Stimulated activated CD4-positive, alpha-beta T cell treated with anti-CD3 and anti-CD28 coated beads, Interleukin-1b, Interleukin-23, amount 100 ng/mL, for 48 hours (primary cell): ENCODE results near the gene LEKR1.

ENCODE experiments used
- DNase-seq: peaks from one replicate; pipeline ENCODE4 v3.0.0-alpha.2; 2020

LEKR1 gene

DNA sequence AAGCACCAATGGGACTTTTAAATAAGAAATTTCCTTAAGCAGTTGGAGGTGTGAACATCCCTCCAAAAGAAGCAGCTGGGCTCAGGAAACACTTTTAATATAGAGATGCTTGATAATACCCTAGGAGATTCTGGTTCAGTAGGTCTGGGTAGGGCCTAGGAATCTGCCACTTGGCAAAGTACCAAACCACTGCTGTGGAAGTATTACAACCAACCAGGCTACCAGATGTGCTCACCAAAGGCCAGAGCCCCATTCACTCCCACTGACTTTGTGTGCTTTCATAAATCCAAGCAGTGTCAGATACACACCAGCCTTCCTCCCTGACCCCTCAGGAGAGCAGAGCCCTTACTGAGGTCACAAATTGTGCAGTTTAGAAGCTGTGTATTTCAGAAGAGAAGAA, 171.2 kb downstream of the LEKR1 start:
- DNase-seq = no peak

DNA sequence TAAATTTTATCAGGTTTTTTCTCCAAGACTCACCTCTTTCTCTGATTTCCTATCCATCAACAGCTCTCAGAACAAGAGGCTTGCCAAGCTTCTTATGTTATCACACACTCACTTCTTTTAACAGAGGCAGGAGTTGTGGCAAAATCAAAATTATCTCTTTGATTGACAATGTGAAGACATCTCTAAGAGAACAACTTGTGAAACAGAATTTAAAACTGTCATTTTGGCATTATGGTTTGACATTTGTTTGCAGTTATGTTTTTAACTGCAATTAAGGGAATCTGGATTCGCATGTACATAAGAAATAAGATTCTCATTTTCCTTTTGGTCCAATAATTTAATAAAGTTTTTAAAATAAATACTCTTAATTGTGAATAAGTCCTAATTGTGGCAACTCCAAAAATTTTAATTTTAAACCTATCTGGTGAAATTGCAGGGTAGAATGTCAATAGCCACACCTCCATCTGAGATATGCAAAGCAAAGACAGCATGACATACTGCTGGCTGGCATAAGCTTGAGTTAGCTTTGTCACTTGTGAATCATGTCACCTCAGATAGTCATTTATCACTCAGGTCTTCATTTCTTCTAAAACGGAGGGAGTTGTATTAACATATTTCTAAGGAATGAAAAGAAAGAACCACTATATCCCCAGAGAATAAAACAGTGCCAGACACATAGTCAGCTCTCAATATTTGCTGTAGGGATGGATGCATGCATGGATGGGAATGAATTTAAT, 175.2 kb downstream of the LEKR1 start:
- no peak for DNase-seq

DNA sequence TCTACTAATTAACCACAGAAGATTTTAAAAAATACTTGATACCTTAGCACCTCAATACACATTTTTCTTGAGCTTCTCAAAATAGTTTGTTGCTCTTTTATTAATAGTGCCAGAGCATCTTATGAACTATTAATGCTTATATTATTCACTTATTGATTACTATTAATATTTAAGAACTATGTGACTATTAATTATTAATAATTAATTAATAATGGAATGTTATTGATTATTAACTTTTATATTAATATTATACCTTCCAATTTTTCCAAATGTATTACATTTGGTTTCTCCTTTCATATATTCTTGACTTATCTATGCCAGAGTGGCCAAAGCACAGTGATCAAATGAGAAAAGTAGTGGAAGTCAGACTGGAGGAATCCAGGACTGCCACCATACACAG, 195.5 kb downstream of the LEKR1 start:
- no peak for DNase-seq

DNA sequence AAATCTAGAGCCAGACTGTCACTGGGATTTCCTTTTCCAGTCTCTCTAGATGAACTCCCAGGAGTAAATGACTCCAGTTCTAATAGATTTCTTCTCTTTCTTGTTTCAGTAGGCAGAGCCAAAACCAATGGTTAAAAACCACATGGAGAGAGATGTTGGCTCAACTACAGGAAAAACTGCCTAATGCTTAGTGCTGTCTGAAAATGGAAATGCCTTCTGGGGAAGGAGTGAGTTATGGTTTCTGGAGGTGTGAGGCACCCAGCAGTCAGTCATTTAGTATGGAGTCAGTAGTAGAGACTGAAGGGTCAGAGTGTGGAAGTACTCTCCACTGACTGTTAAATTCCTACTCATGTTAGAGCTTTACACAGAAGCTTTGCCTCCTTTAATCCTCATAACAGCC, 197.1 kb downstream of the LEKR1 start:
- no peak for DNase-seq

DNA sequence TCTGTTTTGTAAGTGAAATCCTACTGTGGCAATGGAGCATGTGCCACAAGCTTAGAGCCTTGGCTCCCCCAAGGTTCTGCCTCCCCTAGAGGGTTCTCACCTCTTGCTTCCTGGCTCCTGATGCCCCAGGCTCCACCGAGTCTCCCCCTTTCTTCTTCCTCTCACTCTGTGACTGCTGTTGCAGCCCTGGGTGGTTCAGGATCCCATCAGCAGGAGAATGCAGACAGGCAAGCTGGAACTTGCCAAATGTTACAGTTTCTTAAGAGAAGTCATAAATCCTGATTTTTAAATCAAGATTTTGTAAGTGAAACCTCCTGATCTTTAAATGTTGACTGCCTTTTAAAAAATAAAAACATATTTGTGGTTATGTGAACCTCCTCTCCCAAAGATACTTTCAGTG, 199.9 kb downstream of the LEKR1 start:
- no peak for DNase-seq

DNA sequence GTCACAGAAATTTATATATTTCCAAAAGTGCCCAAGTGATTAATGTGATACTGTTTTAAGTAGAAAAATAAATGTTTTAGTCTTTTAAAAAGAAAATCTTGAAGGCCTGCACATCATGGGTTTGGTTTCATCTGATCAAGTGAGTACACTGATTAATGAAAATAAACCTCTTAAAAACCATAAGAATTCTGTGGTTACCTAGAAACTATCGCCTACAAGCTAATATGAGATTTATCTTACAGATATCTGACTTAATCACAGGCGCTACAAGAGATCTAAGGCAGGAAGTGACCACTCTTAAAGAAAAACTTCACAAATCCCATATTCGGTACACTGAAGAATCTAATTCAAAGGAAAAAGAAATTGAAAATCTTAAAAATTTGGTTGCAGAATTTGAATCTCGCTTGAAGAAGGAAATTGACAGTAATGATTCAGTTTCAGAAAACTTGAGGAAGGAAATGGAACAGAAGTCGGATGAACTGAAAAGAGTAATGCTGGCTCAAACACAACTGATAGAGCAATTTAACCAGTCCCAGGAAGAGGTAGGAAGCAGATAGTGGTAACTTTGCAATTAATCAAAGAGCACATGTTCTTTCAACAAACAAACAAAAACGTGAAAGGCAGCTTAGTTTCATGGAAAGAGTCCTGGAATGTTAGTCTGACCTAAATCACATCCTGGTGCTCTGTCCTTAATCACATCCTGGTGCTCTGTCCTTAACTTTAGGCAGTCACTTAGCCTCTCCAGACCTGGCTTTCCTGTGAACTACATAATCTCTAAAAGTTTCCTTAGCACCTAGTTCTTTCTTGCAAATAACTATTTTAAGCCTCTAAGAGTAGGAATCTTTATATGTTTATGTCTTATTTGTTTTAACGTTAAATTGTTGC, 201.9 kb downstream of the LEKR1 start:
- DNase-seq = no peak

DNA sequence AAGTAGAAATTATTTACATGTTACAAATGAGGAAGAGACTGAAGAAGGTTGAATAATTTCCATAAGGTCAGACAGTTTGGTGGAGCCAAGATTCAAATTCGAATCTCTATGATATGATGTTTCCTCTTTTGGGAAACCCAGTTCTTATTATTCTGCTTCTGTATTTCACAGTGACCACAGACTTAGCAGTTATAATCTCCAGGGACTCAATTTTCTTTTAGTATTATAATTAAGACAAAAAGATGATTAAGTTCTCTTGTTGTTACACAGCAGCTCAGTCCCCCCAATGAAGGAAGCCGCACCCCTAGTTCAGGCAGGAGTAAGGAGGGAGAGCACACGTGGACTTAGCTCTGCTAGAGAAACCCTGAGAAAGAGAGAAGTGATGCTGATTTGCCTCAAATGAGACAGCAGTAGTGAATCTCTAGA, 203.2 kb downstream of the LEKR1 start:
- no peak for DNase-seq

DNA sequence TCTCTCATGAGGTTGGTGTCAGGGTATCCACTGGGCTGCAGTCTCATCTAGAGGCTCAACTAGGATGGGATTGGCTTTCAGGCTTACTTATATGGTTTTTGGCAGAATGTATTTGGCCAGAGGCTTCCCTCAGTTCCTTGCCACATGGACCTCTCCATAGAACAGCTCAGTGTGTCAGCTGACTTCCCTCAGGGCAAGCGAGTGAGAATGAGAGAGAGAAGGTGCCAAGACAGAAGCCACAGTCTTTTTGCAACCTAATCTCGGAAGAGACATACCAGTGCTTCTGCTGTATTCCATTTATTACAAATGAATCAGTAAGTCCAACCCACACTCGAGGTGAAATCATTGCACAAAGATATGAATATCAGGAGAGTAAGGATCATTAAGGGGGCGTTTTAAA, 204.6 kb downstream of the LEKR1 start:
- no peak for DNase-seq

DNA sequence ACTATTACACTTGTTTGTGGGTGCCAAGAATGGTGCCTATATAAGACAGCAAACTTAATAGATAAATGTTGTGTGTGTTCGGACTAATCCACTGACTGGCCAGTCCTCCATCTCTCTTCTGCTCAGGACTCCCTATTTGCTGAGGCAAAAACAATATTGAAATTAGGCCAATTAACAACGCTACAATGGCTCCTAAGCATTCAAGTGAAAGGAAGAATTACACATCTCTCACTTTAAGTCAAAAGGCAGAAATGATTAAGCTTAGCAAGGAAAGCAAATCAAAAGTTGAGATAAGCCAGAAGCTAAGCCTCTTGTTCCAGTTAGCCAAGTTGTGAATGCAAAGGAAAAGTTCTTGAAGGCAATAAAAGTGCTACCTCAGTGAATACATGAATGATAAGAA, 206.8 kb downstream of the LEKR1 start:
- DNase-seq = no peak

DNA sequence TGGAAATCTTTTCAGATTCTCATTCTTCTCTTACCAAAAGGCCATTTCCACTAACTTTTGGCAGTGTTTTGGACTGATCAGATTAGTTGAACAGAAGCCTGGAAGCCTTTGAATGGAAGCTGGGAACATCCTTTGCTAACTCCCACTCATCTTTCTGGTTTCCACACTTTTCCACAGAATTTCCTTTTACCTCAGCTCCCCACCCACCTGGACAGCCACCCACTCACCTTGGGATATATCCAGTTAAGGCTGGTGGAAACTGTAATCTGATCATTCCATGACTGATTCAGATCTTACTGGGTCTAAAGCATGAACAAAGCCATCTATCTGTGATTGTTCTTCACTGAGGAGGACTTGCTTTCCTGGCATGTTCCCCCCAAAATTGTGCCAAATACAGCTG, 214.3 kb downstream of the LEKR1 start:
- no peak for DNase-seq

DNA sequence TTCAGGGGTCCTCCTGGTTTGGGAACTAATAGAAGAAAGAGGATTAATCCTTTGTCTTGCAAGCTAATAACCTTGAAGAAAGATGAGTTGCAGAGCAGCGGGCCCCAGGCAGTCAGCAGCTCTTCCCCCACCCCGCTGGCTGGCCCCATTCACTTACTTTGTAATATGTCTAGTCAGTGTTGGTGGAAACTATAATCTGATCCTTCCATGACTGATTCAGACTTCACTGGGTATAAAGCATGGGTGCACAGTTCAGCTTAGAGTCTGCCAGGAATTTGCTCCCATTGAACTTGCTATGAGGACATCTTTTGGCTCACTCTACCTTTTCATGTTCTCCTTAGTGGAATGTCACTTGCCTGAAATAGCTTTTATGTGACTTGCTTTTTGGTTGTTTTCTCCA, 216.1 kb downstream of the LEKR1 start:
- no peak for DNase-seq

DNA sequence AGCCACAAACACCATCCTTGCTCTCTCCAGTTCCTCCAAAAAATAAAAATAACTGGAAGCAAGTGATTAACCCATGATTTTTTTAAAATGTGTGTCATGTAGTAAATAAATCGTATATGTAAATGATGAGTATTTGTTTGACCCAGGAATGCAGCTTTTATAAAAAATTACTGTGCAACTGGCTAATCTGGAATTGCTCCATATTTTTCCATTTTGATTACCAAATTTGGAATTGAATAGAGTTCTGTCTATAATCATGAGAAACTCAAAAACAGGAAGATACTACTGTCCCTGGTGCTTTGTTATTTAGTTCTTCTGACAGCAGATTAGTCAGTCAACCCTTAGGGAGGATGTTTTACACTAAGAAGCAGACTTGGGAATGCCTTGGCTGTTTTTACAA, 217.6 kb downstream of the LEKR1 start:
- no peak for DNase-seq

DNA sequence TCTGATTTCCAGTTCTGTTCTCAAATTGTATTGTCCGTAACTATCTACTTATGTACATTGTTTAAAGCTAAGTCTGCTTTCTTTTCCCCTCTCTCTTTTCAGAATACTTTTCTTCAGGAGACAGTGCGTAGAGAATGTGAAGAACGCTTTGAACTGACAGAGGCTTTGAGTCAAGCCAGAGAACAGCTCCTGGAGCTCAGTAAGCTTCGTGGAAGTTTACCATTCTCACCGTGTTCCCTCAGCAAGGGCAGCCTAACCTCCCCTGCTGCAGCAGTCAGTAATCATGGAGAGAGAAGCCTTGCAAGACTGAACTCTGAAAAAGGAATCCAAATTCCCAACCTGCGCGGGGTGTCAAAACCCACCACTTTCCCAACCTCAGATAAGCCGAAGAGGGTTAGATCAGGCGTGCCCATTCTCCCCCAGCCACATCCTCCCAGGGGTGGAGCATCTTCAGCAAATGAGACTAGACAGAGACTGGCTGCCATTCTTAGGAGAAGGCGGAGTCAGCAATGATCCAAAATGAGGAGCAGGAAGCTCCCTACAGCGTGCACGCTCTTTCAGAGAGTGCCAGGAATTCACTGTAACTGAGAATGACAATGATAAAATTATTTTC, 219.2 kb downstream of the LEKR1 start:
- no peak for DNase-seq

DNA sequence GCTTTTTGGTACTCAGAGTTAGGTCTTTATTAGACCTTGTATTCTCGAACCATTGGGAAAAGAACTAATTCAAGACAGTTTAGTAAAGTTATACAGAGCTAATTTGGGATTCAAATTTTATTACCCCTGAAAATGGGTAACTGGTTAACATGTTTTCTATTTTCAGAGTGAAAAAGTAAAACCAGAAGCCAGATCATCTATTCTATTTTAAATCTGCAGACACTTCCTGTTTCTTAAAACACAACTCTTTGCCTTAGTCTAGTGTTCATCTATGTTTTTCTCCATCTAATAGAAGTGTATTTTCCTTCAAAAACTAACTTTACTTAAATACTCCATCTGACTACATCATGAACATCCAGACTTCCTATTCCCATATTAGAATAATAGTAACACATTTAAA, 220.4 kb downstream of the LEKR1 start:
- no peak for DNase-seq

DNA sequence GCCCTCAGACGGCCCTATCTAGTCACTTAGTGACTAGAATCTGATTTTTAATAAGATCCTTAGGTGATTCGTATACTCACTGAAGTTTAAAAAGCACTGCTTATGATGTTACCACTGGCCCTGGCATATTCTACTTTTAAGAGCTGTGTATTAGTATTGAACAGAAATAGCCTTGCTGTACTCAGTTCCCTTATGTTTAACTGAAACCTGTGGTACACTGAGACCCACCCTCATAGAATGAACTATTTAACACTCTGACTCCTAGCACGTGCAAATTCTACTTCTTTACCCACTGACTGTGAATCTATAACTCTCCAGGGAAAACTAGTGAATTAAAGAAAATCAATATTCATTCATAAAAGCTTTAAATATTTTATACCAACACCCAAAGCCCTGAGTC, 224.9 kb downstream of the LEKR1 start:
- DNase-seq = no peak

DNA sequence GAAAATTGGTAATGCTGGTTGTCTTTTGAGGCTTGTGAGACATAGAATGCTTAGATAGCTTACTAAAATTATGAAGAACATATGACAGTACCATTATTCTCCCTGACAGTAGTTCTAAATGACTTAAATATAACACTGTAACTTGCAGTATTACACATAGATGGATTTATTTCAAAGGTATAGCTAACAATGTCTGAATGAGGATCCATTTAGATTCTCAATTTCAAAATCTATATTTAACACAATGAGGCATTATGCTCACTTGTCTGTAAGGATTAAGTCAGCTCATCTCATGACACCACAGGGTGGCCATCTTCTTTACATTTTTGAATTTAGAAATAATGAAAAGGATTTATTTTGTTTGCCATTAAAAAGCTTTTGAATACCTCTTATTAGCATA, 225.4 kb downstream of the LEKR1 start:
- no peak for DNase-seq

DNA sequence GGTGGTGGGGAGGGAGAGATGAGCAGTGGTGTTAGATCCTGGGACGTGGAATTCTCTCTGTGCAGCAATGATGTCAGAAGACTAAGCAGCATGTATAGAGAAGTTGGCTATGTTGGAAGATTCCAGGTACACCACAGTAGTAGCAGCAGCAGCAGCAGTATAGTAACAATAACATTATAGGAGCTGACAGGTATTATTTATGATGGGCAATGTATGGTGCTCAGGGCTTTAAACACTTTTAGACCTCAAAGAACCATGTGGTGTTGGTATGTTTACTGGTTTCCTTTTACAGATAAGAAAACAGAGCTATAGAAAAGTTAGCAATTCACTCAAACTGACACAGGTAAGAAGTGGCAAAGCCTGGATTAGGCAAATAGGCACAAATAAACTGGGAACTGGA, 229.9 kb downstream of the LEKR1 start:
- no peak for DNase-seq

DNA sequence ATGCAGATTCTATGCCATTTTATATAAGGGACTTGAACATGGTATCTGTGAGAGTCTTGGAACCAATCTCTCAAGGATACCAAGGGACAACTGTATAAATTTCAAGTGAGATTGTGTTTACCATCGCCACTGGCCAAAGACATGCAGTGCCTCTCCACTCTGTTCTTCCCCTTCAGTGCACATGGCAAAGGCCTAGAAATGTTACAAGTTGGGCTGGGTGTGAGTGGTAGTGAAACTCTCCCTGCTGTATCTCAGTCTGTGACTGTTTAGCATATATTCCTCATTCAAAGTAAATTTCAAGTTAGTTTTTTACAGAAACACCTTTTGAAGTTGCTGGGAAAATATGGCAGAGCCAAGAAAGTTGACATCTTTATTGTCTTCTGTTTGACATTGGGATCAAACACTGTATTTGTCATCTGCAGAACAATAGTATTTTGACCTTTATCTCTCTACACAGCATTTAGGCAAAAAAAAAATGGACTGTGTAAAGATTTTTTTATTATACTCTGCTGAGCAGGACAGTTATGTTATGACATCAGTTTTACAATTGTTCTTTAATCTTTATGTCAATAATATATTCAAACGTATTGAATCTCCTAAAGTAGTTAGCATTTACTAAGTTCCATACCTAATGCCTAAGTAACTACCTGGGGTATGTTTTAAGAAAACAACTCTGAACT, 232.4 kb downstream of the LEKR1 start:
- no peak for DNase-seq

DNA sequence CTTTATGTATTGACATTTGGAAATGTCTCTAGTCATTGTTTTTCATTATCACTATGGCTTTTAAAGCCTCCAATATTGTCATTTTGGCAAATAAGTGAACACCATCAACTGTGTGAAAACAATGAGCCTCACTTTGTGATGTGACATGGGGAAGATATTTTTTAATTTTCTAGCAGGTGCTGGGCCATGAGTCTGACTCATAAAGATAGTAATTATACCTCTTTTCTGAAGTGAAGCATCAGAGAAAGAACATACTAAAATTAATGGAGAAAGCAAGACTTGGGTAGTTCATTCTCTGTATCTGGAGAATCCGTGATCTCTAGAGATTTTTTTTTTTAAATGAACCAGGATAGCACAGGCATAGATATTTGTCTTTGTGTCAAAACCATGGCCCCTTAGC, 233.0 kb downstream of the LEKR1 start:
- DNase-seq = no peak

DNA sequence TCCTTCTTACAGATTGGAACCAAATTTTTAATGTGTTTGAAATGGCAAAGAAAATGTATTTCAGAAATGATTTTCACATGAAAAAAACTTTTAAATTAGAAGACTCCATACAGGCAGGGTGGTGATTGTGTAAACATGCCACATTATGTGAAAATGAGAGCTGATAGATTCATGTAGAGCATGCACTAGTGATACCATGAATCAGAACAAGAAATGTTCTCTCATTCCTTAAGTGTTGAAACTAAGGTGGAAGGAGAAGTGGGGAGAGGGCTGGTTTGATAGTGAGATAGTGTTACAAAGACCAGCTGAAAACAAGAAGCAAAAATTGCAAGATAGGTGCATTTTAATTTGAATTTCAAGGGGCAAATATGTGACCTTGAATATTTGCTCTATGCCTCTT, 233.5 kb downstream of the LEKR1 start:
- DNase-seq = no peak

DNA sequence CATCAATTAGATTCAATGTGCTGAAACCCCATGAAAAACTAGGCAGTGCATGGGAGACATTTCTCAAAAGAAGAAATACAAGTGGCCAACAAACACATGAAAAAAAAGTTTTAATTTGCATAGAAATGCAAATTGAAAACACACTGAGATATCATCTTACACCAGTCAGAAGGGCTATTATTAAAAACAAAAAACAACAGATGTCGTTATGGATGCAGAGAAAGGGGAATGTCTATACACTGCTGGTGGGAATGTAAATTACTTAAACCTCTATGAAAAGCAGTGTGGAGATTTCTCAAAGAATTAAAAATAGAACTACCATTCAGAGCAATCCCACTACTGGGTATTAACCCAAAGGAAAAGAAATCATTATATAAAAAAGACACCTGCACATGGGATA, 235.1 kb downstream of the LEKR1 start:
- no peak for DNase-seq

DNA sequence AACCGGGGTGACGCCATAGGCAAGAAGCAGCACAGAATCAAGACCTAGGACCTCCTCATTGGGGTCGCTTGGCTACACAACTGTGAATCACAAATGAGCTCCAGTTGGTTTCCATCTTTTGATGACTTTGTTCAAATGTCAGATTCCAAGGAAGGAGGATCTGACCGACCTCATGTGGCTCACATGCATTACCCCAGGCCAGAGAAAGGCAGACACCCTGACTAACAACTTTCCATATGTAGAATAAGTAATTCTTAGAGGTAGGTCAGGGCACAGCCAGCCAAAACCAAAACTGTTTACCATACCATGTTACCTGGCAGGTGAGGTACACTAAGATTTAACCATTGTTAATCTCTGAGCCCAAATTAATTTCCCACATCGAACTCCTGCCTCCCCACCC, 237.3 kb downstream of the LEKR1 start:
- no peak for DNase-seq

DNA sequence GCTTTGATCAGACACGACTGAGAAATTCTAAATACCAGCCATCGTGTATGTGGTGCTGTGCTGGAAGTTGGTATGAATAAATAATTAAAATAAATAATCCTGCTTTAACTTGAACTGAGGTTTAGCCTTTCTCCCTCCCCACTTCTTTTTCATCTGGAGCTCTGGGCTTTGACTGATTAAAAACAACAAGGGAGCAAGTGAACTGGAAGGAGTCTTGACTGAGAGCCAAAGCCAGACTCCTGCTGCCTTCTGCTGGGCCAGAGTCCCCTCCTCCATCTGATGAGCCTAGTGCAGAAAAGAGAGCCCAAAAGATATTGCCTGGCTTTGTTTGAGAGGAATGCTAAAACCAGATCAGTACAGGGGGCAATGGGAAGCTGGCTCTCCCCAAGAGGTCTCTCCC, 237.8 kb downstream of the LEKR1 start:
- DNase-seq = no peak

DNA sequence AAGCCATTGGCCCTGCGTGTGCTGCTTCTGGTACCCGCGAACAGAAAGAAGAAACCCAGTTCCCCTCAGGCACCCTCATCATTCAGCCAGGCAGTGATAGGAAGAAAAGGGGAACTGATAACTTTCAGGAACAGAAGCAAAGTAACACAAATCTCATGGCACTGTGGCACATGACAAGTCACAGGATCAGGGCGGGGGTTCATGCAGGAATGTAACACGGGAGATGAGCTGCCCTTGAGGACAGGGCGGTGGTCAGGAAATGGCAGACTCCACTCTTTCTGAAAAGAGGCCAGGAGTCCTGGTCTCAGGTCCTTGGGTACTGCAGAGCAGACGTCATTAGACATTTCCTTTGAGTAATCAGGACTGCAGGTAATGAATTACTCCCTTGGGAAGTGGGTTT, 238.2 kb downstream of the LEKR1 start:
- no peak for DNase-seq
